Inferior parietal cortex (tissue), 1 donor: Measurements from ENCODE around the gene TMEM229B.

Source experiments
- DNase-seq: peaks from one replicate; pipeline ENCODE4 v3.0.0-alpha.2; 2016; ENCODE audit errors: extremely low spot score

The TMEM229B gene

DNA sequence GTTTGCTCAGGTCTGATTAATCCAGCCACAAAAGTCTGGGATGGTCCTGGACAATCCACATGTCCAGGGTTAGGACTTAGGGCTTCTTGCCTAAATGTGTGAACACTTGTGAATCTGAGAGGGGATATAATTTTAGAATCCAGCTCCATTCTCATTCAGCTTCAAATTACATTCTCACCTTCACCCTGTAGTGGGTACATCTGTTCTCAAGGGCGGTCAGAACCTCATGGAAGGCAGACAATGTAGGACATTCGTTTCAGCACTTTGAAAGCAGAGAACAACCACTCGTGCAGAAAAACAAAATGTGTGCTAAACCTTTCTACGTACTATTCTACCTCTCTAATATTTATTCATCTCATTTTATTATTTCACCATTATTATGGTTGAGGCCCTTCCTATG, 1.2 kb downstream of the TMEM229B start:
- no peak for DNase-seq

DNA sequence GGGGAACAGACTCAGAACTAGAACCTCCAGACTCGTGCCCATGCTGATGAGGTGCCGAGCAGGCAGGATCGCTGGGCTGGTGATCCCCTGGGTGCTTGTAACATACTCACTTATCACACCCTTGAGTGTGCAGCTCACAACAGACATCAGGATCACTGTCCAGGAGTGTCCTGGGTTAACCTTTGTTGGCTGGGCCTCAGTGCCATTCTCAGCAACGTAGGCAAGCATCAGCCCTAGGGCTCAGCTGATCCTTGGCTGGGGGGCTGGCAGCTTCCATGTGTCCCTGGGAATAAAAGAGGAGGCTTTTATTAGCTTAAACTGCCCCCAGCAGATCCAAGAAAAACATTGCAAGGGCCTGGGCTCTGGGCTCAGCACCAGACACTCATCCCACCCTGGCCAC, 1.6 kb downstream of the TMEM229B start:
- no peak for DNase-seq

DNA sequence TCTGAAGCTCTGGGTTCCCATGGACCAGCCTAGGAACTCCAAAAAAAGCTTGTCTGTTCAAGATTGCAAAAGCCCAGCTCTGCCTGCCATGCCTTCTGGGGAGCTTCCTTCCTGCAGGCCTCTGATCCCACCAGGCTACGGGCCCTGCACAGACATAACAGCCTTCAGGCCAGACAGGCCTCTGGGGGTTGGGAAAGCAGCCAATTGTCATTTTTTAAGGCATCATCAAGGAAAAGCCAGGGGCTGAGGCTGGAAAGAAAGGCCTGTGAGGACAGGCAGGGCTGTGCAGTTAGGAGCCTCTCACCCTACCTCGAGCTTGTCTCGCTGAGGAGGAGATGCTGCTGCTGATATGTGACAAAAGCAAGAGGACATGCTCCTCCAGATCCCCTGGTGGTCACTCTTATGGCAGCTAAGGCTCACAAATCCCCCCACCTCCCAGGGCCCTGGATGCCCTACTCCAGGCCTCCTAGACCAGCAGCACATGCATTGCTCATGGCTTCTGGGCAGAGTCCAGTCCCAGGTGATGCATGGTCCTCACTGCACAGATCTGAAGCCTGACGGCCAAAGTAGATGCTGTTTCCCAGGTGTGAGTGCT, 2.9 kb downstream of the TMEM229B start:
- DNase-seq, result no peak

DNA sequence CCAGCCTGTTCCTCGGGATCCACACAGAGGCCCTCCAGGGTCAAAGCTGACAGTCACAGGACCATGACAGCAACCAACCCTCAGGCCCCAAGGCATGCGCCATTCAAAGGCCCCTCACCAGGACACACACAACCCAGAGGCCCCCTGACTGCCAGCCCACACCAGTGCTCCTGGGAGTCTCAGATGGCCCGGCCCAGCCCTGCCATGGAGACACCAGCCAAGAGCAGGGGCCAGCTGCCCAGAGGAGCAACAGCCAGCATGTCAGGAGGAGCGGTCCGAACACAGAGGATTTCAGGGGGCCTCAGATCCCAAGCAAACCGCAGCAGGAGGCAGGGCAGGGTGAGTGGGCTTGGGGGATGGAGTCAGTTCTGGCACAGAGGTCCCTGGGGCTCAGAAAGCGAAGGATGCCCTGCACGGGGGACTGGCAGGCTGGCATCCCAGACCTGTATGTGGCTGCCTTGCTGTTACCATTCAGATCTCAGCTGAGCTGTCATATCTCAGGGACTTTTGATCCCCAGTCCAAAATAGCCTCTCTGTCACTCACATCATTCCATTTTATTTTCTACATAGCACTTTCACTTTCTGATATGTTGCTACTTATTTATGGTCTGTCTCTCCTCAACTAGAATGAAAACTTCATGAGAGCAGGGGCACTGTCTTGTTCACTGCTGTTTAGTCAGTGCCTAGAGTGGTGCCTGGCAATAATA, 4.8 kb downstream of the TMEM229B start:
- DNase-seq, result no peak

DNA sequence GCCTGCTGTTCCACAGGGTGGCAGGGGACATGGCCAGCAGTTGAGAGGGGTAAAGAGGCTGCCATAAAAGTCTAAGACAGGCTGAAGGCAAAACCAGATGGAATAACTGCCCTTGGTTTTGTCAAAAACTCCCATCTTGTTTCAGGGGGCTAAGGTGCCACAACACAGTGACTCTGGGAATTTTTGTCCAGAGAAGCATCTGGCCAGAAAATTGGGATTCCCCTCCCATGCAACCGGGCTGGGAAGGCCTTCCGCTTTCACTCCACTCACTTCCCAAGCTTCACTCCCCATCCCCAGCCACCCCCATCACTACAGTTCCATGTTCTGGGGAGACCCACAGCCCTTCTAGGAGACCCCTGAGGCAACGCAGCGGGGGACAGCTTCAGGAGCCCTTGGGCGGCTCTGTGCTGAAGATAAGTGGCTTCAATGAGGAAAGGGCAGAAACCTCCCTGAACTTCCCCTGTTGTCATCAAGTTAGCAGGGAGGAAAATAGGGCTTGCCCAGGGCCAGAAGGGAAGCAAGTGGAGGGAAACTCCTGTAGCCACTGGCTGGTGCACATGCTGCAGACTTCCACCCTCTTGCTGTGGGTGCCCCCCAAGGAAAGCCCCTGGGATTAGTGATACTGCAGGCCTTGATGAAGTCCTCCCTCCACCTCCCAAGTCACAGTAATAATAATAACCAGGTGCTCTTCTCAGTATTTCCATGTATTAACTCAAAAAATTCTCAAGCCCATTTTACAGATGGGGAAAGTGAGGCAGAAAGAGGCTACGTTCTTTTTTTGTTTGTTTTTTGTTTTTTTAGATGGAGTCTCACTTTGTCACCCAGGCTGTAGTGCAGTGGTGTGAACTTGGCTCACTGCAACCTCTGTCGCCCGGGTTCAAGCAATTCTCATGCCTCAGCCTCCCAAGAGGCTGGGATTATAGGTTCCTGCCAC, 6.0 kb downstream of the TMEM229B start:
- no peak for DNase-seq

DNA sequence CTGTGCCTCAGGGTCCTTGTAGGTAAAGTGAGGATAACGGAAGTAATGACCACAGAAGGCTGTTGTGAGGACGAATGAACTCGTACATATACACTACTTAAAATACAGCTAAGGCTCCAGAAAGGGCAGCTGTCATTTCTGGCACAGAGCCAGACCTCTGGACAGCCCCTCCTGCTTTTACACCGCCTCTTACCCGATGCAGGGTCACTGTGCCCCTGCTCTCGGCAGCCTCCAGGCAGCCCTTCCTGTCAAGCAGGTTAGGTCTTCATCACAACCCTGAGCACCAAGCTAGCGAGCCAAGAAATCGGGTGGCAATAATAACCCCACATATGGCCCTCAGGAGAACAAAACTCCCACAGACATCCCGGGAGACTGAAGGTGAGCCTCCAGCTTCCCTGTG, 8.5 kb downstream of the TMEM229B start:
- no peak for DNase-seq

DNA sequence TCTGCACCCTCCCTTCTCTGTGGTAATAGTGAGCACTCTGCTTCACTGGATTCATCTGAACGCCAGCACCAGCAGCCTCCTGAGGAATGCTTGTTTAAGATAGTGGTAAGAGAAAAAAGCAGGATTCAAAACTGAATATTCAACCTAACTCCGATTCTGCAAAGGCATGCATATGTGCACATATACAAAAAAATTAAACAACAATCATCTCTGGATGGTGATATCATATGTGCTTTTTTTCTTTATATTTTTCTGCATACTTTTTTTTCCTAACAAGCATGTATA, 9.8 kb downstream of the TMEM229B start:
- no peak for DNase-seq

DNA sequence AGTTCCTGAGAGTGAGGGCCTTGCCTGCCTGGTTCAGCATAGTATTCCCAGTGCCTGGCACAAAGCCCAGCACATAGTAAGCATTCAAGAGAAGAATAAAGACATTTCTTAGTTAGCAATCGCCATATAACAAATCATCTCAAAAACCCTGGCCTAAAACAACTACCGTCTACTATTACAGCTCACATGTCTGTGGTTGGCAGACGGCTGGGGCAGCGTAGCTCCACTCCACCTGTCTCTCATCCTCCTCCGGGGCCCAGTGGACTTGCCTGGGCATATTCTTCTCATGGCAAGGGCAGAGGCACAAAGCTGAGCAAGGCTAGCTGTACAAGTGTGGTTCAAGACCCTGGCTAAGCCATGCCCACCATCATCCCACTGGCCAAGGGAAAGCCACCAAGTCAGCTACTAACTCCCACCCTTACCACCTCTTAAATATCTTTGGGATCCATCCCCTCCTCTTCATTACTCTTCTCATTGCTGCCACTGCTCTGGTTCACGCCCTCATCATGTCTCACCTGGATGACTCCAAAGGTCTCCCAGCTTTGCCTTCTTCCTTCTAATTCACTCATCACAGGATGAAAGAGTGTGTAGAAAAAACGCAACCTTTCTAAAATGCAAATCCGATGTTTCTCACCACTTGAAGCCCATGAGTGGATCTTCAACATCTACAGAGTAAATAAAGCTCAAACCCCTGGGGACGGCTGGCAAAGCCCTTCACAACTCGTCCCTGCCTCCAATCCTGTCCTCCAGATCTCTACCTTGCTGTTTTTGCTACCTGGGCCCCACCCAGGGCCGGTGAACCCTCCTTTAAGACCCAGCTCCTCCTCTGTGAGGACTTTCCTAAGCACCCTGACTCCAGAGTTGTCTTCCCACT, 10.4 kb downstream of the TMEM229B start:
- DNase-seq, result no peak

DNA sequence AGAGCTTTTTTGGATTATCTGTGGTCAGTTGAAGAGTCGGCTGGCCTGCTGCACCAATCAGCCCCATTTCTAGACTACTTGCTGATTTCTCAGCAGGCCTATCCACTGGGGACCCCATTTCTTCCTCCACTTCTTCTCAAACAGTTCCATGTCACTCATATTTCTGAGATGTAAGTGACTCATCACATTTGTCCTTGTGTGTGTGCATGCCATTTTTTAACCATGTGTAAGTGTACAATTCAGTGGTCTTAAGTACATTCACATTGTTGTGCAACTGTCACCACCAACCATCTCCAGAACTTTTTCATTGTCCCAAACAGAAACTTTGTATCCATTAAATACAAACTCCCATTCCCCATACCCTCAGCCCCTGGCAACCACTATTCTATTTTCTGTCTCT, 14.2 kb downstream of the TMEM229B start:
- no peak for DNase-seq

DNA sequence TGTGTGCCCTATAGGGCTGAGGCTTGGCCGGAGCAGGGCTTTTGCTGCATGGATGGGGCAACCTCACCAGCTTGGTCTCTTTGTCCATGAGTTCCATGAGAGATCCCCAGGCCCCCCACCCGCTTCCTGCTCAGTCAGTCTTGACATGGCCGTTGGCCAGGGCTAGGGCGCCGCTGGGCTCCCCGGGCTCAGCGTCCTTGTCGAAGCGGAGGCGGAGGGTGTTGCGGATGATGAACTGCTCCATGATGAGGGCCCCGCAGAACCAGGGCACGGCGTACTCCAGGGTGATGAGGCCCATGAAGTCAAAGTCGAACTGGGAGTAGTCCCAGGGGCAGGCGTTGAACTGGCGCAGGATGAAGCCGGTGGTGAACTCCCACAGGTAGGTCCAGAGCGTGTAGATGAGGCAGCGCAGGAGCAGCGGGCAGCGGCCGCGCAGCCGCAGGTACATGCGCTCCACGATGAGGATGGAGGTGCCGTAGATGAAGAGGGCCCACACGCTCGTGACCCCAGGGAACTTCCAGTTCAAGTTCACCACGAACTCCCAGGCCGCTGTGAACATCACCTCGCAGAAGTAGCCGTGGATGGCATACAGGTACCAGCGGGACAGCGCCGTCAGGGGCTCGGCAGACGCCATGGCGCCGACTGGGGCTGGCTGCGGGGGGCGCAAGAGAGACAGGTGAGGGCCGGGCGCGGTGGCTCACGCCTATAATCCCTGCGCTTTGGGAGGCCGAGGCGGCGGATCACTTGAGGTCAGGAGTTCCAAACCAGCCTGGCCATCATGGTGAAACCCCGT, 15.0 kb downstream of the TMEM229B start:
- no peak for DNase-seq

DNA sequence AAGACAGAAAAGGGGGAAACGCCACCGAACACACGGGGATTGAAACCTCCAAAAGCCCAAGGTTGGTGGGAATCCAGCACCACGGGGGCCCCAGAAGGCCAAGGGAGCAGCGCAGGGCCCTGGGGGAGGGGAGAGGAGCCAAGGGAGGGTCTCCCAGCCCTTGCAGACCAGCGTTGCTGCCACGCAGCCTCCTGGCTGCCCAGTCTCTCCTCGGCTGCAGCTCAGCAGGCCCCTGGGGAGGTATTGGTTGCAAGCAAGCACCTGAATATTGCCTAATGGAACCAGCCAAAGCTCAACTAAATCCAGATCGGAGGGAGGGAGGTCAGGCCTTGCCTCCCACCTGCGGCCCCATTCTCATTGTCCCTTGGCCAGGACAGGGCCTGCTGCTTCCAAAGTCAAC, 15.8 kb downstream of the TMEM229B start:
- no peak for DNase-seq

DNA sequence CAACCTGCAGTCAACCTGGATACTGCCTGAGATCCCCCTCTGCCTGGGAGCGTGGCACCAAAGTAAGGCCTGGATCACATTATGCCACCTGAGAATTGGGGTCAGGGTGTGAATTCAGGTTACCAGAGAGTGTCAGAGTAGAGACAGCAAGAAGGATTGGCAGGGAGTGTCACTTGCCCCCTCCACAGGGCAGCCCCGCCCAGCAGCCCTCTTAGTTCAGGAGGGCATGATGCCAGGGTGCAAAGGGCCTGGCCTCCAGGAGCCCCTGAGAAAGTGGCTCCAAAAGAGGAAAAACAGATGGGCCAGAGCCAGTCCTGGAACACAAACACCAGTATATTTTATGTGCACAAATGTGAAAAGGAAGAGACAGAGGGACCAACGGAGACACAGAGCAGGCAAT, 18.6 kb downstream of the TMEM229B start:
- DNase-seq, result no peak

DNA sequence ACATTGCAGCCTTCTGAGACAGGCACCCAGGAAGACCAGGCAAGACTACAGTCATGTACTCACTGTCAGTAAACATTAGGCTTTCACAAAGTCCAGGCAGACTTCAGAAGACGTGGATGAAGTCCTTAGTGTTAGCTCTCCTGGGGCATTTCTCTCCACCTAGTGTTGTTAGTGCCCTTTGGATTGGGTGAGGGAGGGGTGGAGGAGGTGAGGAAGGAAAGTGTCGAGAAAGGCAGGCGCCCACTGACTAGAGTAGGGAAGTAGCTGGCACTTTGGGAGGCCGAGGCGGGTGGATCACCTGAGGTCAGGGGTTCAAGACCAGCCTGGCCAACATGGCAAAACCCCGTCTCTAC, 20.2 kb downstream of the TMEM229B start:
- DNase-seq, result no peak

DNA sequence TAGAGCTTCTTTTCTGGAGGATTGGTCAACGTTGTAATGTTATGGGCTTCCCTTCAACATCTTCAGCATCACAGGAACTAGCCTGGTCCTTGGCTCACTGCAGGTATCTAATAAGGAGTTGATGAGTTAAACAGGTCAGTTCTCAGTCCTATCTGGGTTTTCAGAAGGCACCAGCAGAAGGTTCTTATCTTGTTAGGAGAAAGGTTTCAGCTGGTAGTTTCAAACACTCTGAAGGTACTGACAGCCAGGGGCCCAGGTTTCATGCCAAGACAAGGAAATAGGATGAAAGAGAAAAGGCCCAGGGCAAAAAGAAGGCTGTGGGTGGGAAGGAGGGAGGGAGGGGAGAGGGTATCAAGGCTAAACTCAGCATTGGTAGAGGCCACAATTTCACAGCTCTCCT, 21.4 kb downstream of the TMEM229B start:
- DNase-seq, result no peak

DNA sequence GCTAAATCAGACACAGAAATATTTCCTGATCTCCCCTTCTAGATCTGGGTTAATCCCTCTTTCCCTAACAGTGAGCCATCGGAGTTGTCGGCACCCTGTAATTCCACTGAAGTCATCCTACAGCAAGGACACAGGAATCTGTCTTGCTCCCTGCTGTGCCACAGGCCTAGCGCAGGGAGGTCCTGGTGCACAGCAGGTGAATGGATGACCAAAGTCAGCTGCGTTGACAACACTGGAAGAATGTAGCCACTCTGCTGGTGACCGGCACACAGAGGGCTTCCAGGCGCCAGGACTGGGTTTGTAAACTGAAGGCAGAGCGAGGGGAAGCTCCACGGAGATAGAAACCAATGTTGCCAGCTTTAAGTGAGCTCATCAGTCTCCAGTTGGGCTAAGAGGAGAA, 23.6 kb downstream of the TMEM229B start:
- no peak for DNase-seq

DNA sequence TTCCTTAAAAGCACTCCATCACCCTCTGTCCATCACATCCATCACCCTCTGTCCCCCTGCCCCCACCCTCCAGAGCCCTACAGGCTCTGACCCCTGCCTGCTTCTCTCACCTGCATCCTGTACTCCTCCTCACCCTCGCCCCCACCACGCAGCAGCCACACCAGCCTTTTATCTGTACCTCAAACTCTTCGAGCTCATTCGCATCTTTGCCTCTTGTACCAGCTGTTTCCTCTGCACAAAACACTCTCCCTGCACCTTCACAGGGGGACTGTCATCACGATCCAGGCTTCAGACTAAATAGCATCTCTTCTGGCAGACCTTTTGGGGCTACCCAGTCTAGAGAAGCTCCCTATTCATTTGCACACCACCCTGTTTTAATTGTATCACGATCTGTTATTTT, 24.1 kb downstream of the TMEM229B start:
- no peak for DNase-seq

DNA sequence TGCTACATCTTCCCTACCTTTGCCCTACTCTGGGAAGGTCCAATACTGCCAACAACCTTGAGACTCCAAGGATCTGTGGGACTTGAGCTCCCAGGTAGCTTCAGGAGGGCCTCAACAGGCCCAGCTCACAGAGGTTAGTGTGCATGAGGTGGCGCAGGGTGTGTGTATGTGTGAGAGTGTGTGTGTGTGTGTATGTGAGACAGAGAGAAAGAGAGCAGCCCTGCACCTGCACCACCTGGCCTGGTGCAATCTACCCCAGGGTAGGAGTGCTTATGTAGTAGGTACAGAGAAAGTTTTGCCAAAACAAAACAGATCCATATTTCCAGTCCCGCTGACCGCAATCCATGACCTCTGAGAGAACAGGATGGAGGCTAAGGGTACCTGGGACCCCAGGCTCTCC, 24.6 kb downstream of the TMEM229B start:
- DNase-seq, result no peak

DNA sequence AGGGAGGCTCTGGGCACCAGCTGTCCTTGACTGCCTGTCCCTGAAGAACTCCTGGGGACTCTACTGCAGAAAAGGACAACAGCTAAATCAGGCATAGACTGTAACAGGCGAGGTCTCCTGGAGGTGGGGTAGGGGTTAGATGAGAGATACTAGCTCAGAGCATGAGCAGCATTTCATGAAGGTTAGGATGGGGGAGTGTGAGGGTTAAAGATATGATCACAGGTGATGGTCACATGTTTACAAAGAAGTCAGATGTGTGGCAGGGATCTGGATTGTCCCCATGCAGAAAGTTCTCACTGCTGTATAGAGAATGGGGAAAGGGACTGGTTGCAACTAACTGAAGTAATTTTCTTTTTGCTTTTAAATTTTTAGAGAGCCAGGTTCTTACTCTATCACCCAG, 26.5 kb downstream of the TMEM229B start:
- DNase-seq, result no peak

DNA sequence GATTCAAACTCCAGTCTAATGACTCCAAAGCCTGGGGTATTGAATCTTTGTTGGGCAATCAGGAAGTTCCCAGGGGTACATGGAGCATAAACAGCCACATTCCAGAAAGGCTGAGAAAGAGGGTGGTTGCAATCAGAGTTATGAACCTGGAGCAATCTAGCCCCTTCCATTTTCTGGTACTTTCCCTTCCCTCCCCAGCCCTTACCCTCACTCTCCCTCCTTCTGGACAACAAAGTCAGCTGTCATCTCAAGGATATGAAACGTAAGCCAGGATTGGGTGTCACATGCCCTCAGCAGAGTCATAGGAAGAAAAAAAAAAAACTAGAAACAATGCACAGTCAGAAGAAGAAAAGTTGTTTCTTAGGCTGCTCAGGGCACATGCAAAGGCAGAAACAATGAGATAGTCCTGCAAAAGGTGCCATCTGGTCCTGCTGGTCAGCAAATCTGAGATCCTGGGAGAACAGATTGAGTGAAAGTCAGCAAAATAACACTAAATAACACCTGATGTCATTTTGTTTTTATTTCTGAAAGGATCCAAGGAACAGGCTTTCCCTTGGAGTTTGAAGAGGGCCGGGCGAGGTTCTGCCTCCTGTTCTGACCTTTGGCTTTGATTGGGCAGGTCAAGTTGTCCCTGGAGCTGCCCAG, 27.1 kb downstream of the TMEM229B start:
- no peak for DNase-seq

DNA sequence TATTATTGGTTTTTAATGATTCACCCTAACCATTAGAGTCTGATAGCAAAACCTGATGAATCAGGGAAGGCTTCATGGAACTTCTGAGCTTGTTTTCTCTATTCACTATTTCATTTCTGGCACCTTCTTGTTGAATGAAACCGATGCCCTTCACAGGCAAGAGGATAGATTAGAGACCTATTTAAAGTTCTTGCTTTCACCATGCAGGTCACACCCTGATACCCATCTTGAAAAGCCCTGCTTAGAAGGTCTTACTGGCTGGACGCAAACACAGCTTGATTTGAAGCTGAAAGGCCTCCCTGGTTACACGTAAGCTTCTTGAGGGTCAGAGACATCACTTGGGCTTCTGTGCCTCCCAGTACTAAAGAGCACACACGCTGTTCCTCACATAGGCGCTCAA, 29.2 kb downstream of the TMEM229B start:
- DNase-seq, result no peak

DNA sequence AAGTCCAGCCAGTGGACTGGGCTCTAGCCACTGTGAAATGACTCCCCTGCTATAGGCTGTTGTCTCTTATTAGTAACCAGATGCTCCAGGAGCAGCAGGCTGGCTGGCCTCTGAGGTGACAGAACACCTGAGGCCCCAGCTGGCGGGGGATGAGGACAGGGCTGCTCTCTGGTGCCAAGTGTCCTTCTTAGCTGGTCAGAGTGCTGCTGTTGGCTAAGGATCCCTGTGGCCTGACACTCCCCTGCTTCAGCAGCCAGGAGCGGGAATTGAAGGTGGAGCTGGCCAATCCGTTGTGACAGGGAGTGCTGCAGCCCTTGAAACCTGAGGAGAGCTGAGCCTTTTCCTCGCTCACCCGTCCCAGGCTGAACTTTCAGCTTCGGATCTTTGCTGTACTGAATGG, 30.7 kb downstream of the TMEM229B start:
- DNase-seq, result no peak
